Trophoblast cell (in vitro differentiated cells and primary cell): ENCODE data around the gene CNTNAP4.

Source experiments
- DNase-seq, 2 donors: peaks; one replicate each; pipeline ENCODE4 v3.0.0-alpha.2; 2016
- H2AFZ ChIP-seq: 2 replicates; pipeline ENCODE4 v1.6.1; 2013; ENCODE audit warnings: low read length, moderate library complexity, mild to moderate bottlenecking; ENCODE audit not compliant: insufficient read depth, poor library complexity
- H2AK5ac ChIP-seq: 2 replicates; pipeline ENCODE4 v1.6.1; 2013; ENCODE audit warnings: mild to moderate bottlenecking, low read length
- H2BK120ac ChIP-seq: 2 replicates; pipeline ENCODE4 v1.6.1; 2013; ENCODE audit warnings: low read length, mild to moderate bottlenecking, moderate library complexity; ENCODE audit not compliant: insufficient read depth, poor library complexity
- H2BK12ac ChIP-seq: 2 replicates; pipeline ENCODE4 v1.6.1; 2013; ENCODE audit warnings: mild to moderate bottlenecking, low read length, moderate library complexity
- H2BK5ac ChIP-seq: 2 replicates; pipeline ENCODE4 v1.6.1; 2013; ENCODE audit warnings: low read length, low read depth, moderate library complexity, mild to moderate bottlenecking; ENCODE audit not compliant: poor library complexity
- H3K14ac ChIP-seq: 2 replicates; pipeline ENCODE4 v1.6.1; 2013; ENCODE audit warnings: mild to moderate bottlenecking, low read length
- H3K18ac ChIP-seq: 2 replicates; pipeline ENCODE4 v1.6.1; 2013; ENCODE audit warnings: mild to moderate bottlenecking, low read length
- H3K23ac ChIP-seq: 2 replicates; pipeline ENCODE4 v1.6.1; 2013; ENCODE audit warnings: low read length
- H3K27ac ChIP-seq: 2 replicates; pipeline ENCODE4 v1.5.1; 2013; ENCODE audit warnings: low read depth, mild to moderate bottlenecking, inconsistent platforms, low read length, moderate library complexity
- H3K27me3 ChIP-seq: 2 replicates; pipeline ENCODE4 v1.6.1; 2013; ENCODE audit warnings: inconsistent platforms, mild to moderate bottlenecking, low read length, moderate library complexity; ENCODE audit not compliant: insufficient read depth
- H3K36me3 ChIP-seq, 2 experiments: 1 replicate in 1 of 2; 2 replicates in 1 of 2; pipeline ENCODE4 v1.6.1; 2013; ENCODE audit warnings: low read length in 2 of 2, mild to moderate bottlenecking in 2 of 2, moderate library complexity in 1 of 2; ENCODE audit not compliant: insufficient read depth in 2 of 2, control insufficient read depth in 1 of 2
- H3K4ac ChIP-seq: 2 replicates; pipeline ENCODE4 v1.6.1; 2013; ENCODE audit warnings: low read depth, mild to moderate bottlenecking, low read length, moderate library complexity
- H3K4me1 ChIP-seq, 2 experiments: 1 replicate in 1 of 2; 2 replicates in 1 of 2; pipeline ENCODE4 v1.6.1; 2013; ENCODE audit warnings: low read length in 2 of 2, mild to moderate bottlenecking in 2 of 2, moderate library complexity in 1 of 2; ENCODE audit not compliant: insufficient read depth in 2 of 2, control insufficient read depth in 1 of 2
- H3K4me2 ChIP-seq: 2 replicates; pipeline ENCODE4 v1.6.1; 2013; ENCODE audit warnings: inconsistent platforms, mild to moderate bottlenecking, low read length, moderate library complexity
- H3K4me3 ChIP-seq: 2 replicates; pipeline ENCODE4 v1.5.1; 2013; ENCODE audit warnings: mild to moderate bottlenecking, low read depth, low read length, inconsistent platforms
- H3K79me1 ChIP-seq: one replicate; pipeline ENCODE4 v1.6.1; 2013; ENCODE audit warnings: low read length
- H3K79me2 ChIP-seq: 2 replicates; pipeline ENCODE4 v1.6.1; 2013; ENCODE audit warnings: low read length, mild to moderate bottlenecking; ENCODE audit not compliant: control insufficient read depth, insufficient read depth, poor library complexity
- H3K9ac ChIP-seq: 2 replicates; pipeline ENCODE4 v1.6.1; 2013; ENCODE audit warnings: mild to moderate bottlenecking, low read length
- H3K9me3 ChIP-seq: 2 replicates; pipeline ENCODE4 v1.6.1; 2013; ENCODE audit warnings: low read depth, mild to moderate bottlenecking, control low read depth, inconsistent platforms, low read length; ENCODE audit not compliant: insufficient read depth
- H4K12ac ChIP-seq: 2 replicates; pipeline ENCODE4 v1.6.1; 2013; ENCODE audit warnings: low read depth, mild to moderate bottlenecking, low read length, moderate library complexity
- H4K8ac ChIP-seq: 2 replicates; pipeline ENCODE4 v1.6.1; 2013; ENCODE audit warnings: low read depth, mild to moderate bottlenecking, low read length, moderate library complexity
- H4K91ac ChIP-seq: one replicate; pipeline ENCODE4 v1.6.1; 2013; ENCODE audit warnings: low read depth, mild to moderate bottlenecking, low read length, moderate library complexity
- WGBS: extraction: QIAGEN DNeasy Blood & Tissue Kit; methylation state at CpG from one replicate; pipeline ENCODE4 v1.1.7; 2013; ENCODE audit warnings: missing lambda C conversion rate; ENCODE audit not compliant: insufficient read length, insufficient coverage; ENCODE audit errors: extremely low coverage; 5-methylcytosine and 5-hydroxymethylcytosine counted together

The CNTNAP4 gene

DNA sequence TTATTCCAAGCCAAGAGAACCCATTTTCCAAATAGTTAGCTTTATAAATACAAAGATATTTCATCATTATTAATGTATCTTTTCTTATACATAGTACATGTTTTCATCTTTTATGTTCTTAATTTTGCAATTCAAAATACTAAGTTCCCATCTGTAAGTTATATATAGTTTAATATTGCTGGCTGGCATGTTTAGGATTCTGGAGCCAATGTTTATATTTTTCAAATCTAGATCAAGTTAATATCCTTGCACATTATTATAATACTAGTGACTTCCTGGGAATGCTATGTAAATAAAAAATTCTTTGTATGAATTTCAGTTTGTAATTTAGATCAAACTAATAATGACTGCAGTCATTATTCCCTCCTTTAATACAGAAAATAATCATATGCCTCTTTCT, 189.7 kb downstream of the CNTNAP4 start:
- no peak overlapping the region for H2AK5ac ChIP-seq
- no peak overlapping the region for H3K27ac ChIP-seq
- H3K9ac ChIP-seq: no peak overlapping the region
- H3K36me3 ChIP-seq: no peaks in the 10 kb centered on the region
- H3K79me1 ChIP-seq: no peaks in the 10 kb centered on the region
- H2BK12ac ChIP-seq: no peak overlapping the region
- no peak overlapping the region for H2BK120ac ChIP-seq
- H3K4ac ChIP-seq: no peak overlapping the region
- H2AFZ ChIP-seq: no peak overlapping the region
- no peak overlapping the region for H3K23ac ChIP-seq
- no peaks in the 10 kb centered on the region for H3K27me3 ChIP-seq
- H4K12ac ChIP-seq: no peak overlapping the region
- no peaks in the 10 kb centered on the region for H3K9me3 ChIP-seq
- H3K4me1 ChIP-seq: no peaks in the 10 kb centered on the region
- H3K4me3 ChIP-seq: no peak overlapping the region
- DNase-seq: no peak
- H2BK5ac ChIP-seq: no peak overlapping the region
- no peak overlapping the region for H4K8ac ChIP-seq
- no peak overlapping the region for H3K18ac ChIP-seq
- H3K4me2 ChIP-seq: no peak overlapping the region
- H3K14ac ChIP-seq: no peak overlapping the region
- H4K91ac ChIP-seq: no peak overlapping the region
- H3K79me2 ChIP-seq: no peaks in the 10 kb centered on the region

DNA sequence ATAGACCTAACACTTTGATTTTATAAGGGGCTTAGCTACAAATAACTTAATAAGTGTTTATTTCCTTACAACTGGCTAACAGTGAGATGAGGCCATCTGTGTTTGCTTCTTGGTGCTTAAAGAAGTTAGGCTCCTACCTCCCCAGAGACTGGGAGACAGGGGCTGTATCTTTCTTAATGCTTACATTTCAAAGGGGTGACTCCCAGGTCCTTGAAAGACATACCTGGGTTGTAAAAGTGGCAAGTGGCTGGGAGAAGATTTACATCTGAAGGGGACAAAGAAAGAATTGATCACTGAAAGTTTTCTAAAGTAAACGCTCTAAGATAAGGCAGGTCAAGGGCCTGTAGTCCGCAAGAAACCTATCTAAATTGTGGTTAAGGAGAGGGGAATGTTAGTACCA, 196.8 kb downstream of the CNTNAP4 start:
- no peak overlapping the region for H2AK5ac ChIP-seq
- no peak overlapping the region for H3K9ac ChIP-seq
- no peak overlapping the region for H2AFZ ChIP-seq
- H2BK120ac ChIP-seq: no peak overlapping the region
- no peaks in the 10 kb centered on the region for H3K79me1 ChIP-seq
- no peak overlapping the region for H4K91ac ChIP-seq
- no peak overlapping the region for H2BK12ac ChIP-seq
- DNase-seq: no peak
- H3K4me2 ChIP-seq: no peak overlapping the region
- H3K23ac ChIP-seq: no peak overlapping the region
- H3K18ac ChIP-seq: no peak overlapping the region
- H3K4me1 ChIP-seq: no peaks in the 10 kb centered on the region
- no peak overlapping the region for H4K8ac ChIP-seq
- no CpG with 5 or more reads among the region's 2 CpGs for WGBS
- no peak overlapping the region for H3K4me3 ChIP-seq
- H4K12ac ChIP-seq: no peak overlapping the region
- H3K79me2 ChIP-seq: no peaks in the 10 kb centered on the region
- H2BK5ac ChIP-seq: no peak overlapping the region
- no peaks in the 10 kb centered on the region for H3K27me3 ChIP-seq
- H3K27ac ChIP-seq: no peak overlapping the region
- H3K36me3 ChIP-seq: no peaks in the 10 kb centered on the region
- H3K14ac ChIP-seq: no peak overlapping the region
- no peaks in the 10 kb centered on the region for H3K9me3 ChIP-seq
- H3K4ac ChIP-seq: no peak overlapping the region

DNA sequence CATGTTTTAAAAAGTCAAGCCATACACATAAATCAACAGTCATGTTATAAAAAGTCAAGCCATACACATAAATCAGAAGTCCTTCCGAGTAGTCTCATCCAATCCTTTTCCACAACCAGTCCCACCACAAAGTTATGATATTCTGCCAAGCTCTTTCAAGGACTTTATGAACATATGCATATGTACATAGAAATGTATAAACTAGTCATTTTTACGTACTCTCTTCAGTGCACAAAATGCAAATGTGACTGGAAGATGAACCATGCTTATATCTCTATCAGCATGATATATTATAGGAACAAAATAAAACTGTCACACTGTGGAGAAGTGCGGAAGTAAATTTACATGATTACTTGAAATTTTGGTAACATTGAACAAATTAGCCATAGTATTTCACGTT, 200.9 kb downstream of the CNTNAP4 start:
- H3K9ac ChIP-seq: no peak overlapping the region

DNA sequence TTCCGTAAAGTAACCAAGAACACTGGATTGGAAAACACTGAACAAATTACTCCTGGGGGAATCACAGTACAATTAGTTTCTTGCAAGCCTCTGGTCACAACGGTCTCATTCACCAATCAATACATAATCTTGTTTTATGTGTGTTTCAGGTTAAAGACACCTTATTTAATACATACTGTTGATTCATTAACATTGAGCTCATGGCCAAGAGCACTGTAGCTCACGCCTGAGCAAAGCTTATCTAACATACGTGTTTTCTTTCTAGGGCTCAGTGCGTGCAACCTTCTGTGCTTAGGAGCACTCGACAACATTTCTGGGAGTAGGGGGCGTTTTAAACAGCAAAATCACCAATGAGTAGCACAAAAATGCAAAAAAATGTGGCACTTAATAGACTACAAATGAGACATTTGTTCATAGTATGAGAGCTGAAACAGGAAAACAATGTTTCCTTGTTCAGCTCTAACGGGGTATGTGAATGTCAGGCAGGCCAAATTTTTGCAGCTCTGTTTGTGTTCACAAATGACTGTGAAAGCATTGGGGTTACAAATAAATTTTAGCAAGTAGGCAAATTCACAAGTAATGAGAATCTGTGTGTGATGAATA, 206.2 kb downstream of the CNTNAP4 start:
- Histone ChIP-seq H3K18ac (no peak overlapping the region), H3K4me1 (no peaks in the 10 kb centered on the region), H2BK12ac (no peak overlapping the region), H2BK5ac (no peak overlapping the region), H3K27ac (no peak overlapping the region), H2AK5ac (no peak overlapping the region), H4K12ac (no peak overlapping the region), H2BK120ac (no peak overlapping the region), H3K9ac (no peak overlapping the region), H3K14ac (no peak overlapping the region), H3K9me3 (no peaks in the 10 kb centered on the region), H2AFZ (no peak overlapping the region), H4K8ac (no peak overlapping the region), H3K27me3 (no peaks in the 10 kb centered on the region), H3K79me2 (no peaks in the 10 kb centered on the region), H3K36me3 (no peaks in the 10 kb centered on the region), H4K91ac (no peak overlapping the region), H3K4ac (no peak overlapping the region), H3K4me2 (no peak overlapping the region), H3K79me1 (no peaks in the 10 kb centered on the region), H3K23ac (no peak overlapping the region), H3K4me3 (no peak overlapping the region)
- DNase-seq: no peak
- no CpG with 5 or more reads among the region's 8 CpGs for WGBS

More for the DNA sequence above, 200.9 kb downstream of the CNTNAP4 start:
- Histone ChIP-seq H3K14ac (no peak overlapping the region), H3K9me3 (no peaks in the 10 kb centered on the region), H3K79me2 (no peaks in the 10 kb centered on the region), H3K4me3 (no peak overlapping the region), H4K12ac (no peak overlapping the region), H3K27me3 (no peaks in the 10 kb centered on the region), H2AFZ (no peak overlapping the region), H2BK12ac (no peak overlapping the region), H3K23ac (no peak overlapping the region), H3K18ac (no peak overlapping the region), H3K4me1 (no peaks in the 10 kb centered on the region), H3K4me2 (no peak overlapping the region), H3K4ac (no peak overlapping the region), H2AK5ac (no peak overlapping the region), H3K27ac (no peak overlapping the region), H2BK120ac (no peak overlapping the region), H4K8ac (no peak overlapping the region), H3K36me3 (no peaks in the 10 kb centered on the region), H2BK5ac (no peak overlapping the region), H3K79me1 (no peaks in the 10 kb centered on the region), H4K91ac (no peak overlapping the region)
- DNase-seq: no peak
- WGBS: no CpG with 5 or more reads among the region's 4 CpGs
